Measurements from ENCODE around the gene TMTC1.

DNA sequence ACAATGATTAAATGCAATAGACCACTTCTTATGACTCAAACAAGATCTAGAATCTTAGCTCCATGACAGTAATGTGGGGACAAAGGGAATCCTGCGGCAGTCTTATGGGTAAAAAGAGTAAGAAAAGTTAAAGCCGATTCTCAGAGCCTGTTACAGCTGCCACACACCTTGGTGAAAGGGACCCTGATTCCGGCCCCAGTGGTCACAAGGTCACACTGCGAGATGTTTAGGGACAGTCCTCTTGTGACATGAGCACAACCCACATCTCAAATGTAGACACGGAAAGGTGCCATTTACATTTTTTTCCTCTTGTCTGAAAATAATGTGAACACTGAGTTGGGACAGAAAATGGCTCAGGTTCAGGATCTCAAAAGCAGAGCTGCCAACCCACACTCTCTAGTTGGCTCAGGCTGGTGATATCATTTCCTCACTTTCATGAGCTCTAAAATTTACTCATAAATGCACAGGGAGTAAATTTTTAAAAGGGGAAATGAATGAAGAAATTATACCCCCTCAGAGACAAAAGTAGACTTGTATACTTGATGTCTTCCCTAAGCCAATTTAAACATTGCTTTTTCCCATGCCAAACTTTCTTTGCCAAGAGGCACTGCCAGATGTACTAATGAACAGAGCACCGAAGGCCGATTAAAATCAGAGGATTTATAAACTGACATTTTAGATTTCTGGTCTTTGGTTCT lies 173.1 kb downstream of the TMTC1 start:
- TF ChIP-seq CTCF (IDR thresholded peaks at IDR 0.05) (no peak), EZH2 (IDR thresholded peaks at IDR 0.05; ENCODE audit: borderline replicate concordance, insufficient read depth, low read depth, low read length, poor library complexity, severe bottlenecking) (no peak)

Measured in B cell (primary cell).